ENCODE data around the gene ZSWIM4. TPM values are rescaled to one million over a fixed set of nuclear protein-coding genes. Genes with fewer than 3 reads are reported as not detected.
A peak's percentile ranks its signal among the peaks of the same experiment; 100 is the strongest.
"Not testable (repeated sequence)": the region's sequence is repeated elsewhere in the genome, so short reads cannot be mapped to it uniquely, and the experiment has no call there.

The ZSWIM4 gene
- total RNA-seq, 1 donor = 6.7 TPM

GRCh38 chr19:13849991-13850909, 55.0 kb downstream of the ZSWIM4 start:
- no peak for TF ChIP-seq CTCF (IDR thresholded peaks at IDR 0.05; ENCODE audit: insufficient read depth, low read length)
- DNase-seq (ENCODE audit: low read depth) = peak; percentile 73

GRCh38 chr19:13850910-13851733, 55.9 kb downstream of the ZSWIM4 start:
- peak overlapping the region; percentile 35 for H3K4me3 ChIP-seq (ENCODE audit: low read depth, low read length)
- DNase-seq (ENCODE audit: low read depth) = peak; percentile 94

More at GRCh38 chr19:13849991-13850909, 55.0 kb downstream of the ZSWIM4 start:
- H3K4me3 ChIP-seq (ENCODE audit: low read depth, low read length) = peak overlapping the region; percentile 35

GRCh38 chr19:13851734-13852114, 56.5 kb downstream of the ZSWIM4 start:
- H3K4me3 ChIP-seq (ENCODE audit: low read depth, low read length); DNase-seq (ENCODE audit: low read depth): not testable (repeated sequence)

More at GRCh38 chr19:13850910-13851733, 55.9 kb downstream of the ZSWIM4 start:
- TF ChIP-seq CTCF (IDR thresholded peaks at IDR 0.05; ENCODE audit: insufficient read depth, low read length) = no peak

GRCh38 chr19:13852171-13852707, 57.0 kb downstream of the ZSWIM4 start:
- H3K4me3 ChIP-seq (ENCODE audit: low read depth, low read length); DNase-seq (ENCODE audit: low read depth): not testable (repeated sequence)

- DNase-seq (ENCODE audit: low read depth) = no peak
- no peak for TF ChIP-seq CTCF (IDR thresholded peaks at IDR 0.05; ENCODE audit: insufficient read depth, low read length)
- no peak overlapping the region for H3K4me3 ChIP-seq (ENCODE audit: low read depth, low read length)
Measured at GRCh38 chr19:13856497-13856896, 61.3 kb downstream of the ZSWIM4 start.

GRCh38 chr19:13859361-13859880, 64.2 kb downstream of the ZSWIM4 start:
- no peak for DNase-seq (ENCODE audit: low read depth)
- no peak overlapping the region for H3K4me3 ChIP-seq (ENCODE audit: low read depth, low read length)
- no peak for TF ChIP-seq CTCF (IDR thresholded peaks at IDR 0.05; ENCODE audit: insufficient read depth, low read length)

GRCh38 chr19:13860679-13861391, 65.6 kb downstream of the ZSWIM4 start:
- no peak for DNase-seq (ENCODE audit: low read depth)
- no peak for TF ChIP-seq CTCF (IDR thresholded peaks at IDR 0.05; ENCODE audit: insufficient read depth, low read length)
- H3K4me3 ChIP-seq (ENCODE audit: low read depth, low read length) = no peak overlapping the region

Data from fibroblast of the aortic adventitia (primary cell).